Activated CD8-positive, alpha-beta memory T cell treated with anti-CD3 and anti-CD28 coated beads for 4 hours (primary cell): ENCODE data around the gene ANKRD13D.
A peak's percentile ranks its signal among the peaks of the same experiment; 100 is the strongest.
"Not testable (repeated sequence)": the region's sequence is repeated elsewhere in the genome, so short reads cannot be mapped to it uniquely, and the experiment has no call there.

ENCODE experiments used
- DNase-seq, 2 donors: peaks; one replicate each; pipeline ENCODE4 v3.0.0-alpha.2; 2020; ENCODE audit warnings: low read depth in 2 of 2

The ANKRD13D gene

GRCh38 chr11:67317205-67317887 lies 28.2 kb downstream of the ANKRD13D start:
- DNase-seq: peak; percentile 98

GRCh38 chr11:67317888-67318555 lies 28.9 kb downstream of the ANKRD13D start:
- no peak for DNase-seq

- DNase-seq: not testable (repeated sequence)
Observed at GRCh38 chr11:67318876-67319275, 29.8 kb downstream of the ANKRD13D start.

- DNase-seq: no peak
Observed at GRCh38 chr11:67320011-67320410, 30.9 kb downstream of the ANKRD13D start.

- DNase-seq: no peak
Observed at GRCh38 chr11:67320691-67321090, 31.6 kb downstream of the ANKRD13D start.

GRCh38 chr11:67321313-67321871 lies 32.3 kb downstream of the ANKRD13D start:
- no peak for DNase-seq

GRCh38 chr11:67322049-67322448 lies 32.9 kb downstream of the ANKRD13D start:
- no peak for DNase-seq

GRCh38 chr11:67323526-67323925 lies 34.4 kb downstream of the ANKRD13D start:
- DNase-seq: no peak

- DNase-seq: no peak
Observed at GRCh38 chr11:67332081-67332691, 43.1 kb downstream of the ANKRD13D start.

- no peak for DNase-seq
Observed at GRCh38 chr11:67337257-67337656, 48.2 kb downstream of the ANKRD13D start.

GRCh38 chr11:67344264-67344663 lies 55.2 kb downstream of the ANKRD13D start:
- no peak for DNase-seq

- DNase-seq: no peak
Observed at GRCh38 chr11:67345247-67345919, 56.3 kb downstream of the ANKRD13D start.

- DNase-seq: no peak
Observed at GRCh38 chr11:67345920-67346819, 57.1 kb downstream of the ANKRD13D start.

- DNase-seq: no peak
Observed at GRCh38 chr11:67347964-67348749, 59.1 kb downstream of the ANKRD13D start.

- DNase-seq: no peak
Observed at GRCh38 chr11:67349036-67349435, 59.9 kb downstream of the ANKRD13D start.

- no peak for DNase-seq
Observed at GRCh38 chr11:67349457-67349856, 60.4 kb downstream of the ANKRD13D start.

GRCh38 chr11:67349928-67350465 lies 60.9 kb downstream of the ANKRD13D start:
- no peak for DNase-seq

- DNase-seq: peak in 1 of 2 donors; percentile 38
Observed at GRCh38 chr11:67351275-67352005, 62.3 kb downstream of the ANKRD13D start.
